TTC549 (cell line): Measurements from ENCODE around the gene XXYLT1.

ENCODE experiments used
- FAIRE-seq: peaks from 2 replicates; lab custom pipeline; 2012; peaks lifted over from hg19 to GRCh38; lab: Jason Lieb, UNC

The XXYLT1 gene

DNA sequence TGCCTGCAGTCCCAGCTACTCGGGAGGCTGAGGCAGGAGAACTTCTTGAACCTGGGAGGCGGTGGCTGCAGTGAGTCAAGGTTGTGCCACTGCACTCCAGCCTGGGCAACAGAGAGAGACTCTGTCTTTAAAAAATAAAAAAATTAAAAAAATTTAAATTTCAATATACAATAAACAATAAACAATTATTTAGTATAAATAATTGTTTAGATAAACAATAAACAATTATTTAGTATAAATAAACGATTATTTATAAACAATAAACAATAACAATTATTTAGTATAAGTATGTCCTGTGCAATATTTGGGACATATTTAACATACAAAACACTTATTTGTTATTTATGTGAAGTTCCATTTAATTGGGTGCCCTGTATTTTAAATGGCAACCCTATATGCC lies 119.6 kb downstream of the XXYLT1 start:
- FAIRE-seq = no peak

- no peak for FAIRE-seq
These were observed 120.5 kb downstream of the XXYLT1 start for GRCh38 chr3:195150181-195151118.

- FAIRE-seq = no peak
These were observed 121.5 kb downstream of the XXYLT1 start for GRCh38 chr3:195149292-195150030.

GRCh38 chr3:195148549-195148948 lies 122.4 kb downstream of the XXYLT1 start:
- FAIRE-seq = no peak

DNA sequence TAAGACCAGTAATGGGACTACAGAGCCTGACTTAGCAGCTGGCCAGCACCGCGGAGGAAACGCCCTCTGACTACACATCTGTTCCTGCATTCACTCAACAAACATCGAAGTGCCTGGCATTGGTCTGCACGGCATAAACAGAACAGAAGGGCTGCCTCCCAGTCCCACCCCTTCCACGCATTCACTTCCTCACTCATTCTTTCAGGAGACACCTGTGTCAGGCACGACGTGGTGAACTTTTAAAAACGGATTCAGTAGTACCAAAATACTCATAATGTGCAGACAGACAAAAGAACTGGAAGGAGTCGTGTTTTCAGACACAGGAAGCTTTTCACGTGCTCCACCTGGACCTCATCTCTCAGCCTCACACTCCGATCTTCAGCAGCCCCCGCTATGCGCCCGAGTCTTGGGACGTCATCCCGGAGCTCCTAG lies 123.3 kb downstream of the XXYLT1 start:
- no peak for FAIRE-seq

- no peak for FAIRE-seq
These were observed 124.8 kb downstream of the XXYLT1 start for GRCh38 chr3:195146131-195146530.

DNA sequence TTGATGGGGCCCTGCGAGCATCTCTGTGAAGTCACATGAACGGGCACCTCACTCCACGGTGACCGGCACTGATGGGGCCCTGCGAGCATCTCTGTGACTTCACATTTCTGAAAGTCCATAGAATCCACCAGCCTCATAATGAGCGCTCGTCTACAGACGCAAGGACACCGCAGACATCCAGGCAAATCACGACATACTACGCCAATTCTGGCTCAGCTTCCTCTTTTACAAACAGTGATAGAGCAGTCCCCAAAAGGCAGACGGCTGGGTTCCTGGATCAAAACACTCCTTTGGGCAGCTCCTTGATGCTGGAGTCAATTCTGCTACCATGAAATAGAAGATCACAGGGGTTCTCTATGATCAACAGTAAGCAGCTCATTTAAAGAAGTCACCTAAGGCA lies 125.4 kb downstream of the XXYLT1 start:
- FAIRE-seq = no peak

DNA sequence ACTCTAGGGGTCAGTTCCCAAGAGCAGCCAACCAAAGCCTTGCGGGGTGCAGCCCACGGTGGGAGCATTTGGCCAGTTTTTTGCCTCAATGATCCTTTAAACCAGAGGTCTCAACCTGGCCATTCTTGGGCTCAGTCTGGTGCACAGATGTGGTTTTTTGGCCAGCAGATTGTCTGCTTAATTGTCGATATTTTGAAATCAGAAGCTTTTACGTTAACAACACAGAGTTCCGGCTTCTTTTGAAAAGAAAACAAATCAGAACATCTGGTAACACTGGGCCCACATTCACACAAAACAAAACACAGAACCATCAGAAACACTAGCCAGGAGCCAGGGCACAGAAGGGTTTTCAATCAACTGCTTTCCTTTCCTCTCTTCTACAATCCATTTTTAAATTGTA lies 127.7 kb downstream of the XXYLT1 start:
- FAIRE-seq = no peak

DNA sequence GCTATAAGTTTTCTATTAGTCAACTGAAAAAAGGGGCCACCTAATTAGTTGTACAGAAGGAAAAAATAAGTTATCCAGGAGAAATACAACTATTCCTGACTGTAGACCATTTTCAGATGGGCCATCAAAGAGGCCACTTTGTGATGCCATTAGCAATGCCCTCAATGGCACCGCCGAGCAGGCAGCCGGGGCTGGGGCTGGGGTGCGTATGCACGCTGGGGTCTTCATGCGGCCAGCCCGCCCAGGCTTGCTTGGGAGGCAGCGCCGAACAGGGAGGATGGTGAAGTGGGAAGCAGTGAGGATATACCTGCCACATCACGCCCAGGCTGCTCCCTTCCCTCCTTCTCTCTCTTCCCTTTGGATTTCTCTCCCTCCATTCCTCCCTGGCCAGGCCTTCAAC lies 128.4 kb downstream of the XXYLT1 start:
- FAIRE-seq = no peak

DNA sequence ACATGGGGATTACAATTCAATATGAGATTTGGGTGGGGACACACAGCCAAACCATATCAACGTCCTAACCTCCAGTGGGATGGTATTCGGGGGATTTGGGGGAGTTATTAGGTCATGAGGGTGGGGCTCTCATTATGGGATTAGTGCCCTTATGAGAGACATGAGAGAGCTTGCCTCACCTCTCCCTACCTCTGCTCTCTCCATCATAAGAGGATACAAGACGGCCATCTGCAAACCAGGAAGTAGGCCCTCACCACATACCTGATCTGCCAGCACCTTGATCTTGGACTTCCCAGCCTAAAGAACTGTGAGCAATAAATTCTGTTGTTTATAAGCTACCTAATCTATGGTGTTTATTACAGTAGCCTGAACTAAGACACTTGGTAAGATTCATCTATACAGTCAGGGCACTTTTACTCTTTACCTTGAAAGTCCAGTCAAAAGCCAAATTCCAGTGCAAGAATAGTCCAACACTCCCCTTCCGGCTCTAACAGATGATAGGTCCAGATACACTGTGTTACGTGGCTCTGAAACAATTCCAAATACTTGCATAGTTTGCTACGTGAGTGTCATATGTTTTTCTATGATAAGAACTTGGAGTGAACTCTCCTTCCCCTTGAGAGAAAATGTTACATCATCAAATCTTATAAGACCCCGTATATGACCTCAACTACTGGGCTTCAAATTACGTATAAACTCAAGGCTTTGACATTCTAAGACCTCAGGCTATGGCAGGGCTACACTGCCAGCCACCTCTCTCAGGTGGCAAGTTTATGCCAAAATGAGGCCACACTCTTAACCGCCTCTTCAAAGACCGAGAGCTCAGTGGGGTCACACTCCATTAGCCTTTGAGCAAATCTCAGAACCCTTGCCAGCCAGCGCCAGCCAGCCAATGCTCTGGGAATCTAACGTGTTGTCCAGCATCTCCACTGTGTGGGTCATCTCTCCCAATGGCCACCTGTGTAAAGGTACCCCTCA lies 129.9 kb downstream of the XXYLT1 start:
- no peak for FAIRE-seq

GRCh38 chr3:195140410-195140809 lies 130.5 kb downstream of the XXYLT1 start:
- no peak for FAIRE-seq

- no peak for FAIRE-seq
These were observed 131.1 kb downstream of the XXYLT1 start for GRCh38 chr3:195139876-195140240.

DNA sequence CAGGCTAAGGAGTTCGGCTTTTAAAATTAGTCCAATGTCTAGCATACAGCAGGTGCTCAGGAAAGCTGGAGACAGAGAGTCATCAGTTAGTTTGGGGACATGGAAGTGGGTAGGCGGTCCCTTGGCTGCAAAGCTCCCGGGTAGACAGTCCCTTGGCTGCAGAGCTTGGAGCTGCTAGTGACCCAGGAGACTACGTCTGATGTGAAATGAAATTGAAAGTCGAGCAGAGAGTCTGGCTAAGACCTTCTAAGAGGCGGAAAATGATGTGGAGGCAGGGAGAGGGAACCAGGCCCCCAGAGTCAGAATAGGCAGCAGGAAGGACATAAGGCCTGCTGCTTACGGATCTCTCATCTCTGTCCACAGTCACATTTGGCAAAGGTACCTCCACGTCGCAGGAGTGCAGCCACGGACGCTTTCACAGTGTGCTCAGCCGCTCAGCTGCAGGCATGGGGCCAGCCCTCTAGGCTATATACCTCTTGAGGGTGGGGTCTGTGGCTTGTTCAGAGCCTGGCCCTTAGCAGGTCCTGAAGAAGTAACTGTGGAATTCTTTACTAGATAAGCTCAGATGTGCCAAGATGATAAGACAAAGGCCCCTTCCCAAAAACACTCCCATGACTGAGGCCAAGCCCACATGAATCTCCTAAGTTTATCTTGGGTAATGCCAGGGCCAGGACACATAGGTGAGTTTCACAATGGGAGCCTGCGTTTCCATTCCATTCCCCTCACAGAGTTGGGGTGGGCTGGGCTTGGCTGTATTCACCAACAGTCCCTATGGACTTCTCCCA lies 131.7 kb downstream of the XXYLT1 start:
- FAIRE-seq = no peak

- no peak for FAIRE-seq
These were observed 133.0 kb downstream of the XXYLT1 start for GRCh38 chr3:195137638-195138588.

DNA sequence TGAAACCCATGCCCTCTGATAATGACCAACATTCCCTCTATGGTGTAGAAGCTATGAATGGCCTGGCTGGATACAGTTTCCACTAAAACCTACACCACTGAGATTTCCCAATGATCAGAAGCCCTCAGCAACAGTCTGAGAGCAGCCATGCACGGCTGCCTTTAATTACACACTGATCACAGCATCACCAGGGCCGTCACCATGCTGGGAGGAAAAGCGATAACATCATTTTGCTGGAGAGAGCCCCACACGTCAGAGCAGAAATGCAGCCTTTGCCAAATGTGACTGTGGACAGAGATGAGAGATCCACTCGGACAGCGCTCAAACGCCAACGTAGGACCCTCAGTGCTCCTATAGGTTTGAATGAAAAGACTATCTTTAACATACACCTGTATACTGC lies 135.0 kb downstream of the XXYLT1 start:
- FAIRE-seq = no peak

GRCh38 chr3:195134431-195134830 lies 136.5 kb downstream of the XXYLT1 start:
- no peak for FAIRE-seq

GRCh38 chr3:195133462-195133861 lies 137.5 kb downstream of the XXYLT1 start:
- FAIRE-seq = no peak

DNA sequence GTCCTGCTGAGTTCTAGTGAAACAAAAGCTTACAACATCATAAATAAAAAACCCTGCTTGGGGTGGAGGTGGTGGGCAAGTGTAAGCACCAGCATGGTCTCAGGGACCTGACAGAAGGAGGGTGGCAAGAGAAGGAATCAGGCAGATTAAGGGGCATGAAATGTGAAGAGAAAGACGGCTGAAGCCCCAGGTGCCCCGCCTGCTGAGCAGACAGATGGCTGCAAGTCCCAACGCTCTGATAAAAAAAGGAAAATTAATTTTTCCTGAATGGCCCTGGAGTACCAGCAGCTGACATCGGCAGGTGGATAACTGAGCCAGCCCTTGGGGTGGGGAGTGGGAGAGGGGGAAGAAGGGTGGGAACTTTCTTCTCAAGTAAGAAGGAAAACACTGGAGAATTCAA lies 137.9 kb downstream of the XXYLT1 start:
- FAIRE-seq = no peak

DNA sequence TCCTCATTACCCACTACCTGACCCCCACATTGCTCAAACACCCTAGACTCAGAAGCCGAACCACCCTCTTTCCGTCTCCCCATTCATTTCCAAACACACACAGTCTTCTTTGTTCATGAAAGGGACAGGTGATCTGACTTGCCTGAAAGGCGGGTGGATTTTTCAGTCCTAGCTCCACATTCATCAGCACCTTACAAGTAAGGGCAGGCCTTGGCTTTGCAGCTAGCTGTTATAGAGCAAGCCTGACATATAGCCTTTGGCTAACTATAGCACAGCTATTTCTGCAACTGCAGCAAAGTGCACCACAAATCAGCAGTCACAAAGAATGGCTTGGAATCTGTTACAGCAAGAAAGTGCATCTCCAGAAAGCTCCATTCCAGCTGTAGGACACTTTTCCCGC lies 139.8 kb downstream of the XXYLT1 start:
- FAIRE-seq = no peak
